ENCODE results near the gene SULT1A1. TPM values are rescaled to one million over a fixed set of nuclear protein-coding genes. Genes with fewer than 3 reads are reported as not detected.
"Not testable (repeated sequence)": the region's sequence is repeated elsewhere in the genome, so short reads cannot be mapped to it uniquely, and the experiment has no call there.

Gene SULT1A1
- total and polyA plus RNA-seq, 2 donors (not counting 1 experiment from before 2014, with no cell fraction given): 4.2 to 7.1 TPM

GRCh38 chr16:28567292-28567691 lies 42.6 kb downstream of the SULT1A1 start:
- Mint-ChIP-seq H3K4me1 (peaks cover 5% of the 10 kb centered on the region), H3K27ac (no peak overlapping the region), H3K4me3 (no peak overlapping the region), H3K9me3 (ENCODE audit: insufficient read depth) (peaks cover 7% of the 10 kb centered on the region), H3K27me3 (no peaks in the 10 kb centered on the region)
- H3K4me3 ChIP-seq (ENCODE audit: control extremely low read depth in 1 of 5, extremely low read depth in 1 of 5, insufficient read depth in 1 of 5, low read depth in 2 of 5, low read length in 4 of 5): no peak overlapping the region
- H3K27ac ChIP-seq (ENCODE audit: low read length in 2 of 2): no peak overlapping the region
- CTCF ChIA-PET: no interaction called here
- H3K79me2 ChIP-seq (ENCODE audit: control insufficient read depth, insufficient read depth, low read length): peaks cover 74% of the 10 kb centered on the region
- ATAC-seq (ENCODE audit: low read depth): no peak
- H3K9ac ChIP-seq (ENCODE audit: low read length): no peak overlapping the region
- POLR2A ChIA-PET: no interaction called here
- no peak for DNase-seq
- no peaks in the 10 kb centered on the region for H3K27me3 ChIP-seq (replicated peaks in 1 of 4; ENCODE audit: control extremely low read depth in 1 of 4, control insufficient read depth in 3 of 4, insufficient read depth in 4 of 4, low read length in 3 of 4)
- H3K4me1 ChIP-seq (ENCODE audit: control insufficient read depth in 2 of 2, insufficient read depth in 2 of 2, low read length in 2 of 2): no peaks in the 10 kb centered on the region
- no peak overlapping the region for H3K4me2 ChIP-seq (replicated peaks; ENCODE audit: low read depth, low read length, poor library complexity, severe bottlenecking)
- no peak overlapping the region for H2AFZ ChIP-seq (ENCODE audit: insufficient read depth, low read depth, low read length, poor library complexity, severe bottlenecking)
- intact Hi-C loops (cut with micrococcal nuclease): no loop called here
- WGBS (ENCODE audit: insufficient coverage): 100% methylated on average over 1 of the region's 2 CpGs
- peaks cover 0 to 2% of the 10 kb centered on the region in 2 experiments for H3K36me3 ChIP-seq (replicated peaks in 1 of 2; ENCODE audit: control extremely low read depth in 1 of 2, control insufficient read depth in 1 of 2, extremely low read depth in 1 of 2, insufficient read depth in 2 of 2, low read length in 1 of 2)
- TF ChIP-seq, protein P1, sequence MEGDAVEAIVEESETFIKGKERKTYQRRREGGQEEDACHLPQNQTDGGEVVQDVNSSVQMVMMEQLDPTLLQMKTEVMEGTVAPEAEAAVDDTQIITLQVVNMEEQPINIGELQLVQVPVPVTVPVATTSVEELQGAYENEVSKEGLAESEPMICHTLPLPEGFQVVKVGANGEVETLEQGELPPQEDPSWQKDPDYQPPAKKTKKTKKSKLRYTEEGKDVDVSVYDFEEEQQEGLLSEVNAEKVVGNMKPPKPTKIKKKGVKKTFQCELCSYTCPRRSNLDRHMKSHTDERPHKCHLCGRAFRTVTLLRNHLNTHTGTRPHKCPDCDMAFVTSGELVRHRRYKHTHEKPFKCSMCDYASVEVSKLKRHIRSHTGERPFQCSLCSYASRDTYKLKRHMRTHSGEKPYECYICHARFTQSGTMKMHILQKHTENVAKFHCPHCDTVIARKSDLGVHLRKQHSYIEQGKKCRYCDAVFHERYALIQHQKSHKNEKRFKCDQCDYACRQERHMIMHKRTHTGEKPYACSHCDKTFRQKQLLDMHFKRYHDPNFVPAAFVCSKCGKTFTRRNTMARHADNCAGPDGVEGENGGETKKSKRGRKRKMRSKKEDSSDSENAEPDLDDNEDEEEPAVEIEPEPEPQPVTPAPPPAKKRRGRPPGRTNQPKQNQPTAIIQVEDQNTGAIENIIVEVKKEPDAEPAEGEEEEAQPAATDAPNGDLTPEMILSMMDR (IDR thresholded peaks at IDR 0.05): no peak
- TF ChIP-seq EZH2 (IDR thresholded peaks at IDR 0.05; ENCODE audit: borderline replicate concordance, insufficient read depth, low read depth, low read length, poor library complexity, severe bottlenecking): no peak
- H4K20me1 ChIP-seq (ENCODE audit: control insufficient read depth, insufficient read depth, low read length, poor library complexity, severe bottlenecking): peaks cover 64% of the 10 kb centered on the region
- peaks cover 0 to 17% (median 7%) of the 10 kb centered on the region in 3 donors for H3K9me3 ChIP-seq (ENCODE audit: control extremely low read depth in 1 of 3, control insufficient read depth in 2 of 3, insufficient read depth in 1 of 3, low read length in 2 of 3)

- H3K9me3 ChIP-seq (ENCODE audit: control extremely low read depth in 1 of 3, control insufficient read depth in 2 of 3, insufficient read depth in 1 of 3, low read length in 2 of 3): peaks cover 0 to 17% (median 7%) of the 10 kb centered on the region in 3 donors
Measured at GRCh38 chr16:28566233-28566925, 43.5 kb downstream of the SULT1A1 start.

More at GRCh38 chr16:28566233-28566925, 43.5 kb downstream of the SULT1A1 start:
- no CpG with 5 or more reads among the region's 4 CpGs for WGBS (ENCODE audit: insufficient coverage)
- H3K4me3 ChIP-seq (ENCODE audit: control extremely low read depth in 1 of 5, extremely low read depth in 1 of 5, insufficient read depth in 1 of 5, low read depth in 2 of 5, low read length in 4 of 5); H3K27me3 Mint-ChIP-seq; H3K4me1 ChIP-seq (ENCODE audit: control insufficient read depth in 2 of 2, insufficient read depth in 2 of 2, low read length in 2 of 2); H3K4me1 Mint-ChIP-seq; ATAC-seq (ENCODE audit: low read depth); H3K27ac Mint-ChIP-seq; CTCF ChIA-PET; H3K27me3 ChIP-seq (replicated peaks in 1 of 4; ENCODE audit: control extremely low read depth in 1 of 4, control insufficient read depth in 3 of 4, insufficient read depth in 4 of 4, low read length in 3 of 4); intact Hi-C loops (cut with micrococcal nuclease); H3K4me2 ChIP-seq (replicated peaks; ENCODE audit: low read depth, low read length, poor library complexity, severe bottlenecking); H3K27ac ChIP-seq (ENCODE audit: low read length in 2 of 2); POLR2A ChIA-PET; H3K4me3 Mint-ChIP-seq; DNase-seq; H3K9ac ChIP-seq (ENCODE audit: low read length); H3K36me3 ChIP-seq (replicated peaks in 1 of 2; ENCODE audit: control extremely low read depth in 1 of 2, control insufficient read depth in 1 of 2, extremely low read depth in 1 of 2, insufficient read depth in 2 of 2, low read length in 1 of 2); H2AFZ ChIP-seq (ENCODE audit: insufficient read depth, low read depth, low read length, poor library complexity, severe bottlenecking); H3K9me3 Mint-ChIP-seq (ENCODE audit: insufficient read depth): not testable (repeated sequence)
- Histone ChIP-seq H3K79me2 (ENCODE audit: control insufficient read depth, insufficient read depth, low read length) (peaks cover 79% of the 10 kb centered on the region), H4K20me1 (ENCODE audit: control insufficient read depth, insufficient read depth, low read length, poor library complexity, severe bottlenecking) (peaks cover 72% of the 10 kb centered on the region)
